Measurements from ENCODE around the gene GPX6.

- TF ChIP-seq, protein P1, sequence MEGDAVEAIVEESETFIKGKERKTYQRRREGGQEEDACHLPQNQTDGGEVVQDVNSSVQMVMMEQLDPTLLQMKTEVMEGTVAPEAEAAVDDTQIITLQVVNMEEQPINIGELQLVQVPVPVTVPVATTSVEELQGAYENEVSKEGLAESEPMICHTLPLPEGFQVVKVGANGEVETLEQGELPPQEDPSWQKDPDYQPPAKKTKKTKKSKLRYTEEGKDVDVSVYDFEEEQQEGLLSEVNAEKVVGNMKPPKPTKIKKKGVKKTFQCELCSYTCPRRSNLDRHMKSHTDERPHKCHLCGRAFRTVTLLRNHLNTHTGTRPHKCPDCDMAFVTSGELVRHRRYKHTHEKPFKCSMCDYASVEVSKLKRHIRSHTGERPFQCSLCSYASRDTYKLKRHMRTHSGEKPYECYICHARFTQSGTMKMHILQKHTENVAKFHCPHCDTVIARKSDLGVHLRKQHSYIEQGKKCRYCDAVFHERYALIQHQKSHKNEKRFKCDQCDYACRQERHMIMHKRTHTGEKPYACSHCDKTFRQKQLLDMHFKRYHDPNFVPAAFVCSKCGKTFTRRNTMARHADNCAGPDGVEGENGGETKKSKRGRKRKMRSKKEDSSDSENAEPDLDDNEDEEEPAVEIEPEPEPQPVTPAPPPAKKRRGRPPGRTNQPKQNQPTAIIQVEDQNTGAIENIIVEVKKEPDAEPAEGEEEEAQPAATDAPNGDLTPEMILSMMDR (IDR thresholded peaks at IDR 0.05), result no peak
- TF ChIP-seq POLR2A (IDR thresholded peaks at IDR 0.05) (no peak), POLR2AphosphoS5 (IDR thresholded peaks at IDR 0.05) (no peak)
These were observed 53.2 kb downstream of the GPX6 start for GRCh38 chr6:28462401-28462800.

Measured in breast epithelium (tissue), 3 donors.